D721Med (cell line): ENCODE data around the gene IL12RB1.

Experiments
- DNase-seq: peaks from one replicate; pipeline ENCODE4 v3.0.0; 2011; ENCODE audit warnings: low spot score; ENCODE audit not compliant: insufficient read length
- FAIRE-seq: peaks from 2 replicates; lab custom pipeline; 2011; peaks lifted over from hg19 to GRCh38; lab: Jason Lieb, UNC
- CTCF ChIP-seq: IDR thresholded peaks from 2 replicates; pipeline ENCODE4 v1.5.1; 2012; ENCODE audit warnings: mild to moderate bottlenecking, control low read depth; ENCODE audit not compliant: insufficient read depth; ENCODE audit errors: missing control alignments

IL12RB1 gene

GRCh38 chr19:18070181-18070580, 16.6 kb downstream of the IL12RB1 start:
- TF ChIP-seq CTCF, result no peak
- FAIRE-seq (no peak), DNase-seq (no peak)

GRCh38 chr19:18069383-18069782, 17.4 kb downstream of the IL12RB1 start:
- FAIRE-seq (no peak), DNase-seq (no peak)
- TF ChIP-seq CTCF, result no peak

GRCh38 chr19:18068395-18068794, 18.3 kb downstream of the IL12RB1 start:
- DNase-seq (no peak), FAIRE-seq (no peak)
- no peak for TF ChIP-seq CTCF

GRCh38 chr19:18065173-18065495, 21.6 kb downstream of the IL12RB1 start:
- DNase-seq (no peak), FAIRE-seq (no peak)
- TF ChIP-seq CTCF, result no peak

GRCh38 chr19:18063463-18063862, 23.3 kb downstream of the IL12RB1 start:
- no peak for TF ChIP-seq CTCF
- no peak for DNase-seq
- FAIRE-seq, result no peak

- FAIRE-seq, result no peak
- no peak for TF ChIP-seq CTCF
- DNase-seq, result no peak
These were observed 24.7 kb downstream of the IL12RB1 start for GRCh38 chr19:18062028-18062427.

GRCh38 chr19:18060472-18060871, 26.3 kb downstream of the IL12RB1 start:
- DNase-seq (no peak), FAIRE-seq (no peak)
- TF ChIP-seq CTCF, result no peak
